SK-N-DZ (cell line): Measurements from ENCODE around the gene TMEM119.
"Not testable (repeated sequence)": the region's sequence is repeated elsewhere in the genome, so short reads cannot be mapped to it uniquely, and the experiment has no call there.

Experiments used
- DNase-seq: peaks from one replicate; pipeline ENCODE4 v3.0.0-alpha.2; 2015; ENCODE audit warnings: low spot score

The TMEM119 gene

DNA sequence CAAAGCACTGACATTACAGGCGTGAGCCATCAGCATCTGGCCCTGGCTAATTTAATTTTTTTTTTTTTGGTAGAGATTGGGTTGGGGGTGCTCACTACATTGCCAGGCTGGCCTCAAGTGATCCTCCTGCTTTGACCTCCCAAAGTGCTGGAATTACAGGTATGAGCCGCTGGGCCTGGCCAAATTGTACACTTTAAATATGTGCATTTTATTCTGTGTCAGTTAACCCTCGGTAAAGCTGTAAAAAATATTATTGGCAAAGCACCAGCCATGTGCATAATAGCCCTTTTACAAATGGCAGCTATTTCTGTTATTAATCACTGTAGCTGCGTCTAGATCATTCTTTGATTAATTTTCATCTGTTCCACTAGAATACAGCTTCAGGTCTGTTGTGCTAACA lies 12.0 kb downstream of the TMEM119 start:
- no peak for DNase-seq

DNA sequence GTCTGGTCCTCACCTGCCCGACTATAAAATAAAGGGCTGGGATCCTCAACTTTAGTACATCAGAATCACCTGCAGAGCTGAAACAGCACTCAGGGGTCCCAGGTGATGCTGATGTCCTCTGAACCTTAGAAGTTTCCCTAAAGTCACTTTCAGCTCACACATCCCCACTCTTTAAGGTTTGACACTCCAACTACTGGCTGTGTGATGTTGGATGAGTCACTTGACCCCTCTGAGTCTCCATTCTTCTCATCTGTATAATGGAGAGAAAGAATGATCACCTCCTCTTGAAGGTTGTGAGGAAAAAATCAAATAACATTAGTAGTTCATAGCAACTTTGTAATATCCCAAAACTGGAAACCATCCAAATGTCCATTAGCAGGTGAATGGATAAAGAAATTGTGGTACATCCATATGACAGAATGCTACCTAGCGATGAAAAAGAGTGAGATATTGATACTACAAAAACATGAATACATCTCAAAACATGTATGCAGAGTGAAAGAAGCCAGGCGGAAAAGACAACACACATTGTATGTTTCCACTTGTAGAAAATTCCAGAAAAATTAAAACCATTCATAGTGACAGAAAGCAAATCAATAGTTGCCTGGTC lies 13.3 kb downstream of the TMEM119 start:
- no peak for DNase-seq

DNA sequence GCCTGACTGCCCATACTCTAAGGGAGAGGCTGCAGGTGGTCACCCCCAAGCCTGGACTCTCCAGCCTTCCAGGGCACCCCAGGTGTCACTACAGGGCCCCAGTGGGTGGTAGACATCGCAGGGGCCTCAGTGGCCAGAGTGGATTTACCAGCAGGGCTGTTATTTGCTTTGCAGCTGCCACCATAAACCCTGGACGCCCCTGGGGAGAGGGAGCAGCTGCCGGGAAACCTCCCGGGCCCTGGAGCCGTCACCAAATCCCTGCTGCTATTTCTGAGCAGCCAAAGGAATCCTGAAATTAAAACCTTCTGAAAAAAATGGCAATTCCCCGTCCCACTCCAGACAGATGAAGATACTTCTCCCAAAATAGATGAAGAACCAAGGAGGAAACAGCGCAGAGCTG lies 13.9 kb downstream of the TMEM119 start:
- no peak for DNase-seq

DNA sequence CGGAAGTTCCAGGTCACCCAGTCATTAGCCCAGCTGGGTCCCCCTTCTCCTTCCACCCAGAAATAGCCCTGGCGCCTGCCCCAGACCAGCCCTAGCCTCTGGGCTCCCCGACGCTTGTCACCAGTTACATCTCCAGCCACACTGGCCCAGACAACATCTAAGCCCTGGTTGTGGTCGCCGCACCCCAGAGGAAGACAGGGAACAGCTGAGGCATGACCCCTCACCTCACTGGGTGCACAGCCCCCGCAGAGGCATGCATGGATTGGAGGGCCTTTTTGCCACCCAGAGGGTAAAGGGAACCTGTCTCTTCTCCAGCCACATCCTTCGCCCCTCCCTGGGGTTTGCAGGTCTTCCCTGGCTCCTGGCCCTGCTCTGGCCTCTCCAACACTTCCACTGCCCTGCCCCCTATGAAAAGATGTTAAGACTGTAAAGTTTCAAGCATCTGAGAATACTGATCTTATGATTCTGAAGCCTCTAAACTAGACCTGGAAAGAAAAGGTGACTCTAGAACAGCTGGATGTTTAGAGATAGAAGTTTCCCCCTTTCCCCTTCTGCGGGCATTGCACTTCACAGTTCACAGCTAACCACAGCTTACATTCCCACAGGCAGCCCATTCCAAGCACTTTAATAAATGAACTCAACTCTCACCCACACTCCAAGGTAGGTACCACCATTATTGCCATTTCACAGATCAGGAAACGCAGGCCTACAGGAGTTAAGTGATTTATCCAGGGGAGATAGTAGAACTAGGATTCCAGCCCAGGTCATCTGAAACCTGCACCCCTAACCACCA lies 14.7 kb downstream of the TMEM119 start:
- DNase-seq: no peak

DNA sequence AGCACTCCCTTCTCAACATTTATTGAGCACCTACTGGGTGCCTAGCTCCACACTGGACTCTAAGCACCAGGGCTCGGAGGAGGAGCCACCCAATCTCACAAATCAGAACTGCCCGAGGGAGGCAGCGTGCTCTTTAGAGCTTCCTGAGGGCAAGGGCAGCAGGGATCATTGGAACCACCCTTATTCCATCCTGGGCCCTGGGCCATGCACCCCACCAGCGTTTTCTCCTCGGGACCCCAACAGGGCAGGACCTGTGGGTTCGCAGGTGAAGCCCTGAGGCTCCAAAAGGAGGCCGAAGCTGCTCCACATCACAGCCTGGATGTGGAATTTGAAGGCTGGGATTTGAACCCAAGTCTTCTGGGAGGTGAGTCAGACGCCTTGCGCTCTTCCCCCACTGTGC lies 15.4 kb downstream of the TMEM119 start:
- no peak for DNase-seq

DNA sequence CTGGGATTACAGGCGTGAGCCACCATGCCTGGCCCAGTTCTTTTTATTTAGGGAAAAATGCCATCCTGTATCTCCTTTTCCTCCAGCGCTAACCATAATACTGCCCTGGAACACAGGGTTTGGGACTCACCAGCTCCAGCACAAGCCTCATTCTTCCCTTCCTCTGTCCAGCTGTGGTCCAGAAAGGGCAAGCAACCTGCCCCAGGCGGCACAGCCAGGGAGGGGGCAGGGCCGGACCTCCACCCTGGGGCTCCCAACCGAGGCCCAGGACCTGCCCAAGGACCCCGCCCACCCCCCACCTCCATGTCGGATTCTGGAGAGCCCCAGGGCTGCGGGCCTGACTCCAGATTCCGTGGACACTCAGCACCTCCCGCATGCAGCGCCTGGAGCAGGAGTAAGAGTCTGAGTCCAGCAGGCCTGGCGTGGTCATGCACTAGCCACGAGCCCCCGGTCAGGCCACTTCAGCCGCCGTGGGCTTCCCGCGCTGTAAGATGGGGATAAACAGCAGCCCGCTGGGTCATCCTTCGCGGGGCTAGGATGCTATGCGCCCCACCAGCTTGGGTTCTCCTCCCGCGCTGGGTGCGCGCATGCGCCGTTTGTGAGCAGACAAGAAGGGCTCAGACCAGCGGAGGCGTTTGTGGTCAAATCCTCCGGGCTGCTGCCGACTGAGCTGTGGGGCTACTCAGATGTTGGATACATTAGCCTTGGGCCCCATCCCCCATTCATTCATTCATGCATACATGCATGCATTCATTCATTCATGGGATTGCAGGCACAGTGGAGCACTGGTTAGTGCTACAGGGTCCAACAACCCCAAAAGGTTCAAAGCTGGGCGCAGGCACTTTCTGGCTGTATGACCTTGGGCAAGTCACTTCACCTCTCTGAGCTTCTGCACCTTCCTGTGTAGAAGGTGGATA lies 16.3 kb downstream of the TMEM119 start:
- no peak for DNase-seq

DNA sequence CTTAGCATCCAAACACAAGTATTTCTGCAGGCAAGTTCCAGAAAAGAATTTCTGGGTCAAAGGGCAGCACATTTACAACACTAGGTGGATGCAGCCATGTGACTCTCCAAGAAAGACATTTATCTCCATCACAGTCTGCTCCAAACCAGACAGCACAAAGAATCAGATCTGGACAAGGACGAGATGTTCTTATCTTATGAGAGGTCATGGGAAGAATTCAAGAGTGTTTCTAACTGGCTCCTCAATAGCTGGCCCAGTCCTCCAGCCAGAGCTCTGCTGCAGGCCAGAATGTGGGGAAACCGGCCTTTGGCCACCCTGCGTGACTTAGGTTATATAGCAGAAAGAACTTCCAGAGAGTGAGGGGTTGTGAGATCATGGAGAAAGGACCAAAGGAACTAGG lies 17.4 kb downstream of the TMEM119 start:
- DNase-seq: peak; percentile 54

DNA sequence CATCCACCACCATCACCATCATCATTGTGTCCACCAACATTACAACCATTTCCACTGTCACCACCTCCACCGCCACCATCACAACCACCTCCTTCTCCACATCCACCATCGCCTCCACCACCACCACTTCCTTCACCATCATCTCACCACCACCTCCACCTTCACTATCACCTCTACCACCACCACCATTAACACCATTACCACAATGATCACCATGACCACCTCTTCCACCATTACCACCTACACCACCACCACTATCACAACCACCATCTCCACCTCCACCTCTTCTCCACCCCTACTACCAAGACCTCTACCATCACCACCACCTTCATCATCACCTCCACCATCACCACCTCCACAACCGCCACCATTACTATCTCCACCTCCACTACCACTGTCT lies 19.1 kb downstream of the TMEM119 start:
- no peak for DNase-seq

DNA sequence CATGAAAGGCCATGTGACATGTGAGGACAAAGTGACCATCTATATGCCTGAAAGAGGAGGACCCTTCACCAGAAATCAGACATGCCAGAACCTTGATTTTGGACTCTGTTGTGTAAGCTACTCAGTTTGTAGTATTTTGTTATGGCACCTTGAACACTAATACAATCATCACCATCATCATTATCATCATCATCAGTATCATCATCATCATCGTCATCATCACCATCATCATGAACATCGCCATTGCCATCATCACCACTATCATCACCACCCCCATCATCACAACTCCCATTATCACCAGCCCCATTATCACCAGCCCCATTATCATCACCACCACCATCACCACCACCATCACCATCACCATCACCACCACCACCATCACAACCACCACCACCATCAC lies 19.6 kb downstream of the TMEM119 start:
- DNase-seq: no peak

DNA sequence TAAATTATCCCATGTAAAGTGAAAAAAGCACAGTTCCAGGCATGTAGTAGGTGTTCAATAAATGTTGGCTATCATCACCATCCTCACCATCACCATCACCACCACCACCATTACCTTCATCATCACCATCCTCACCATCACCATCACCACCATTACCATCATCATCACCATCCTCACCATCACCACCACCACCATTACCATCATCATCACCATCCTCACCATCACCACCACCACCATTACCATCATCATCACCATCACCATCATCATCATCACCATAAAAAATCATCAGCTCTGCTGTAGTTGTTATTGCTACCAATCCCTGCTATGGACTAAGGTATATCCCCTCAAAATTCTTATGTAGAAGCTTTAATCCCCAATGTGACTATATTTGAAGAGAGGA lies 20.4 kb downstream of the TMEM119 start:
- no peak for DNase-seq

DNA sequence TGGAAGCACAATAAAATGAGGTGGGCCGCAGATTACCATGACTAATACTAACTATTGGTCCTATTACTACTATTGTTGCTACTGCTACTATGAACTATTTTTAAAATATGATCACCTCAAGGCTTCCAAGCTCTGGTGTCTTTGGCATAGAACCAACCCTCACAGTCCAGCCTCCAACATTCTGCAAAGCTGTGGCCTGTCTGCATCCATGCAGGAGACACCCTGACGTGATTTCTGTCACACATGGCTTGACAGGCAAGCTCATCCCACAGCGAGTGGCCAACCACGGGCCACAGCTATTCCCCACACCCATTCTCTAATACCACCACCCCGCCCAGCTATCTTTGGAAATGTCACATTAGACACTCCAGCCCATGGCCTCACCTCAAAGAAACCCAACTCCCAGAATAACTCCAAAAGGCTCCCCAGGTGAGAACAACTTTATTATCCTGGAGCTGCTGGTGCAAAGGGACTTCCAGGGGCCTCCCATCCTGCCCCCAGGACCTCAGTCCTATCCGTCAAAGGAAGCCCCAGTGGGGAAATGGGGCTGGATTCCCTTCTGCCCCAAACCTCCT lies 21.1 kb downstream of the TMEM119 start:
- DNase-seq: no peak

DNA sequence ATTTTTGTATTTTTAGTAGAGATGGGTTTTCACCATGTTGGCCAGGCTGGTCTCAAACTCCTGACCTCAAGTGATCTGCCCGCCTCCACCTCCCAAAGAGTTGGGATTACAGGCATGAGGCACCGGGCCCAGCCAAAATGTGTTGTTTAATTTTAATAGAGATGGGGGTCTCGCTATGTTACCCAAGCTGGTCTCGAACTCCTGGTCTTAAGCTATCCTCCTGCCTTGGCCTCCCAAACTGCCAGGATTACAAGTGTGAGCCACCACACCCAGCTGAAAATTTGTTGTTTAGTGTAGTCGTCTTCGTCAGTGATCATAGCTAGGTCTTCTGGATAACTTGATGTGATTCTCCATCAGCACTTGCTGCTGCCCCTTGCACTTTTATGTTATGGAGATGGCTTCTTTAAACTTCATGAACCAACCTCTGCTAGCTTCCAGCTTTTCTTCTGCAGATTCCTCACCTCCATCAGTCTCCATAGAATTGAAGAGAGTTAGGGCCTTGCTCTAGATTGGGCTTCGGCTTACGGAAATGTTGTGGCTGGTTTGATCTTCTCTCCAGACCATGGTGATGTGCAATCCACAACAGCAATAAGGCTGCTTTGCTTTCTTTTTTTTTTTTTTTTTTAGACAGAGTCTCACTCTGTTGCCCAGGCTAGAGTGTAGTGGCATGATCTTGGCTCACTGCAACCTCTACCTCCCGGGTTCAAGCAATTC lies 22.5 kb downstream of the TMEM119 start:
- DNase-seq: no peak

DNA sequence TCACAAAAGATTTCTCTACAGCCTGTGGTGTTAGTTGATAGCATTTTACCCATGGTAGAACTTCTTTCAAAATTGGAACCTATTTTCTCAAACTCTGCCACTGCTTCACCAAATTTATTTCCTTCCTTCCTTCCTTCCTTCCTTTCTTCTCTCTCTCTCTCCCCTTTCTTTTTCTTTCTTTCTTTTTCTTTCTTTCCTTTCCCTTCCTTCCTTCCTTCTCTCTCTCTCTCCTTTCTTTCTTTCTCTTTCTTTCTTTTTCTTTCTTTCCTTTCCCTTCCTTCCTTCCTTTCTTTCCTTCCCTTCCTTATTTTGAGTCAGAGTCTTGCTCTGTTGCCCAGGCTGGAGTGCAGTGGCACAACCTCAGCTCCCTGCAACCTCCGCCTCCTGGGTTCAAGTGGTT lies 23.6 kb downstream of the TMEM119 start:
- not testable (repeated sequence) for DNase-seq

DNA sequence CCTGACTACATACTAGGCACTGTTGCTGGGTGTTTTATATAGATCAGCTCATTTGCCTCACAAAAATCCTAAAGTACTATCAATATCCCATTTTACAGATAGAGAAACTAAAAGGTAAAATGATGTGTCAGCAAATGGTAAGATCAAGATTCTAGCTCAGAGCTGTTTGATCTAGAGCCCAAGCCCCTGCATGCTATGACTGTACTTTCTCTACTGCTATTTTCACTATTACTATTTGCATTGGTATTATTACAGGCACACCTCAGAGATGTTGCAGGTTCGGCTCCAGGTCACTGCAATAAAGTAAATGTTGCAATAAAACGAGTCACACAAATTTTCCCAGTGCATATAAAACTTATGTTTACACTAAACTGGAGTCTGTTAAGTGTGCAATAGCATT lies 24.6 kb downstream of the TMEM119 start:
- DNase-seq: no peak

DNA sequence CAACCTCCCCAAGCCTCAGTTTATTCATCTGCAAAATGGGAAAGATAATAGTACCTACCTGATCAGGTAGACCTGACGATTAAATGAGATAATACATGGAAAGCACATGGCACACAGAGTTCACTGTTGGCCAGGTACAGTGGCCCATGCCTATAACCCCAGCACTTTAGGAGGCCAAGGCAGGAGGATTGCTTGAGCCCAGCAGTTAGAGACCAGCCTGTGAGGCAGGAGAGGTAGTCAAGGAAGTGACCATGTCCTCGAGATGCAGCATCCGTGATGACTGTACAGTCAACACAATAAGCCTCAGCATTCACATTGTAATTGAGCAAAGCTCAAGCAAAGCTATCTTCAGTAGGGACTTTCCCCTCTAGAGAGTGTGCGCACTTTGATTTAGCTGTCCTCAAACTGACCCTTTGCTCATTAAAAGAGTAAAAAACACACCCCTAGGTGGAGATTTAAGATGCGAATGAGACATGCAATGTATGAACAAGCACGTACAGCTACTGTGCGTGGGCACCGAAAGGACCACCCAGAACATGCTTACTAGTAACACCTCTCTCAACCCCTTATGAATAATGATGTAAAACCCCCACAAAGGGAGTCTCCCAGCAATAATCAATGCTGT lies 25.6 kb downstream of the TMEM119 start:
- DNase-seq: no peak

DNA sequence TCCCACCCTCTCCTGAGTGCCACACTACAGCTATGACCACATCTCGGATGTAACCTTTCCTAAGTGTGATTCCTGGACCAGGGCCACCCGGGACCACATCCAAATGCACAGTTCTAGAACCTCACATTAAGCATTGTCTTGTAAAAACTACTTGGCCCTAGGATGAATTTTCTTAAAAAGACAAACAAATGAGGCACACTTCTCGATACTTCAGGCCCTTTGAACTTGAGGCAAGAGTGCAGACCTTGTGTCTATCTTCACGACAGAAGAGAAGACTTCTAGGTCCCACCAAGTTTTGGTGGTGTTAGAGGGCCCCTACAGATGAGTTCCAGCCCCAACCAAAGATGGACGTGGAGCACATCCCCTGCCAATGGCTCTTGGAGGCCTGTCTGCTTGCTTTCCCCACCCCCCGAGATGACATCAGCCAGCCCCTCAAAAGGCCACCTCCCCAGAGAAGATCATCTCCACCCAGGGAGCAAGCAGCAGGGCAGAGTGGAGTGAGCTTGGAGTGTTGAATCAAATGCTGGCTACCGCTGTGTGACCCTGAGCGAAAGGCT lies 26.2 kb downstream of the TMEM119 start:
- no peak for DNase-seq

DNA sequence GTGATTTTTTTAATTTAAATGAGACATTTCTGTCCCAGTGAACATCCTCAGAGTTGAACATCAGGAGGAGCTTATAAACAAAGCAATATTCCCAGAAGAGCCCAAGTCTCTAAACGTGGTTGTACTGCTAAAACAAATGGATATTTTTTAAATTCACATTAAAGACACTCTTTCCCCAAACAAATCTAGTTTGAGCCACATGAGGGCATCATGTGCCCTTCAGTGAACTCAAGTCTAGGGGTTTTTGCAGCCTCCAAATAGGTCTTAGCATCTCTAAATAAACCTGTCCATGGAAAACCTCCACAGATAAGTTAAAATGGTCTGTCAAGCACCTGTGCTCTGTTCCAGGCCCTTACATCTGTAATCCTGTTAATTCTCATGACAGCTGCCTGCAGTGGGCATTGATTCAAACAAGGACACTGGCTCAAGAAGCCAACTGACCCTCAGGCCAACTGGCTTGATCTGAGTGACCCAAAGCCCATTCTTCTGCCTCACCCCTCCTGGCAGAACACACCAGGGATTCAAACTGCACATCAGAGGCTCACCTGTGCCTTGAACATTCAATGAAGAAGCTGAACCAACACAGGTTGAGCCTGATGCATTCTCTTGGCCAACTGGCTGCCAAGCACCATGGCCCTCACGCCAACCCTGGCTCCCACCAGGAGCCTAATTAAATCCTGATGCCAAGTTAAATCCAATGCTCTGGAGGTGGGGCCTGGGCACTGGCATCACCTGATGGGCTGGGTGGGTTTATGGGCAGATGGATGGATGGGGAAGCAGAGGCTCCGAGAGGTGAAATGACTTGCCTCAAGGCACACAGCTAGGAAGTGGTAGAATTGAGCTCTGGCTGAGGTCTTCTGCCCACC lies 26.9 kb downstream of the TMEM119 start:
- DNase-seq: no peak

DNA sequence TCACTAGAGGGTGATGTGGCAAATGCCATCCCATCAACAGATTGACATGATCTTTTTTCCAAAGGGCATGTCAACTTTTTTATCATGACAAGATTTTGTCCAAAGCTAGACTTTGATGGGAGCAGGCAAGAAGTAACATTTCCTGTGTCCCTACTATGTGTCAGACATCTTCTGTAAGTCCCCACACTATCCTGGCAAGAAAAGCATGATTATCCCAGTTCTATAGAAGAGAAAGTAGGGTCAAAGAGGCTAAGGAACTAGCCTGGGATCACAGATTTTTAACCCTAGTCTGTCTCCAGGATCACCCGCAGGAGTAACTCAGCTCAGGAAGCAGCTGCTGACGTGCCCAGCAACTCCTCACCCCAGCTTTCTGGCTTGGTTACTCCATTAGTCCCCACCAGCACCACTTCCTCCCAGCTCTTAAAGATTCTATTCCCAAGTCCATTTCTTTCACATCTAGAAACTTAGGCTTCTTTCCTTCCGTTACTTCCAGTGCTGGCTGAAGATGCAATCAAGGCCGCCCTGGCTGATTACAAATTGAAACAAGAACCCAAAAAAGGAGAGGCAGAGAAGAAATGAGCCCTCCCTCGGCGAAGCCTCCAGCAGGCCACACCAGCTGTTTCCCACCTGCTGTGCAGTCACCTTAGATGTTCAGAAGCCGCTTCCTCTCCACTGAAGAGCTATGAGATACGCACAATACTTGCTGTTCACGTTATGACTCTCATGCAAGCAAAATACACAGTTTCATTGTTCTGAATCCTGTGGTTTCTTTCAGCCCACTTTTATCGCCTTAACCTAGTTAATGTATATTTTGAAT lies 29.3 kb downstream of the TMEM119 start:
- no peak for DNase-seq
